Mucosa of stomach (tissue), 1 donor: ENCODE results near the gene RNF141.

ENCODE experiments used
- H3K27me3 ChIP-seq: one replicate; pipeline ENCODE4 v1.7.0; 2013; ENCODE audit warnings: mild to moderate bottlenecking, low read length; ENCODE audit not compliant: control insufficient read depth, insufficient read depth
- H3K36me3 ChIP-seq: one replicate; pipeline ENCODE4 v1.7.0; 2013; ENCODE audit warnings: low read length; ENCODE audit not compliant: control insufficient read depth, insufficient read depth
- H3K4me1 ChIP-seq: one replicate; pipeline ENCODE4 v1.7.0; 2013; ENCODE audit warnings: mild to moderate bottlenecking, low read length; ENCODE audit not compliant: control insufficient read depth, insufficient read depth
- H3K4me3 ChIP-seq: one replicate; pipeline ENCODE4 v1.7.0; 2013; ENCODE audit warnings: low read length
- H3K9ac ChIP-seq: one replicate; pipeline ENCODE4 v1.7.0; 2013; ENCODE audit warnings: mild to moderate bottlenecking, low read length, moderate library complexity
- H3K9me3 ChIP-seq: one replicate; pipeline ENCODE4 v1.7.0; 2013; ENCODE audit warnings: mild to moderate bottlenecking, low read length, moderate library complexity; ENCODE audit not compliant: control insufficient read depth
- donor health status: Pancreatic carcinoma.

RNF141 gene

GRCh38 chr11:10551845-10552352, 10.9 kb upstream of the RNF141 start:
- H3K4me3 ChIP-seq = no peak overlapping the region
- H3K36me3 ChIP-seq = no peaks in the 10 kb centered on the region
- H3K27me3 ChIP-seq = no peaks in the 10 kb centered on the region
- H3K4me1 ChIP-seq = no peaks in the 10 kb centered on the region
- peaks cover 3% of the 10 kb centered on the region for H3K9me3 ChIP-seq
- H3K9ac ChIP-seq = no peak overlapping the region

GRCh38 chr11:10551290-10551592, 10.3 kb upstream of the RNF141 start:
- H3K27me3 ChIP-seq = no peaks in the 10 kb centered on the region
- no peak overlapping the region for H3K9ac ChIP-seq
- no peaks in the 10 kb centered on the region for H3K4me1 ChIP-seq
- H3K9me3 ChIP-seq = peaks cover 3% of the 10 kb centered on the region
- no peak overlapping the region for H3K4me3 ChIP-seq
- H3K36me3 ChIP-seq = no peaks in the 10 kb centered on the region

- no peak overlapping the region for H3K4me3 ChIP-seq
- H3K27me3 ChIP-seq = no peaks in the 10 kb centered on the region
- peaks cover 3% of the 10 kb centered on the region for H3K9me3 ChIP-seq
- no peaks in the 10 kb centered on the region for H3K4me1 ChIP-seq
- no peaks in the 10 kb centered on the region for H3K36me3 ChIP-seq
- H3K9ac ChIP-seq = no peak overlapping the region
These were observed 9.7 kb upstream of the RNF141 start for GRCh38 chr11:10550503-10551289.

- Histone ChIP-seq H3K9ac (no peak overlapping the region), H3K9me3 (no peaks in the 10 kb centered on the region), H3K27me3 (no peaks in the 10 kb centered on the region), H3K36me3 (no peaks in the 10 kb centered on the region), H3K4me3 (no peak overlapping the region), H3K4me1 (peaks cover 5% of the 10 kb centered on the region)
These were observed 3.8 kb upstream of the RNF141 start for GRCh38 chr11:10544491-10545465.

GRCh38 chr11:10543782-10544181, 2.8 kb upstream of the RNF141 start:
- no peaks in the 10 kb centered on the region for H3K9me3 ChIP-seq

GRCh38 chr11:10542776-10543175, 1.8 kb upstream of the RNF141 start:
- Histone ChIP-seq H3K4me3 (no peak overlapping the region), H3K9ac (no peak overlapping the region), H3K9me3 (no peaks in the 10 kb centered on the region), H3K27me3 (no peaks in the 10 kb centered on the region), H3K4me1 (peaks cover 7% of the 10 kb centered on the region), H3K36me3 (no peaks in the 10 kb centered on the region)

More at GRCh38 chr11:10543782-10544181, 2.8 kb upstream of the RNF141 start:
- no peak overlapping the region for H3K4me3 ChIP-seq
- H3K9ac ChIP-seq = no peak overlapping the region
- H3K4me1 ChIP-seq = peaks cover 7% of the 10 kb centered on the region
- H3K27me3 ChIP-seq = no peaks in the 10 kb centered on the region
- H3K36me3 ChIP-seq = no peaks in the 10 kb centered on the region

- H3K9ac ChIP-seq = peak overlapping the region; percentile 79
These were observed 559 bp upstream of the RNF141 start for GRCh38 chr11:10541561-10541930.

GRCh38 chr11:10540546-10540914, 457 bp downstream of the RNF141 start:
- H3K4me1 ChIP-seq = peaks cover 7% of the 10 kb centered on the region
- H3K36me3 ChIP-seq = no peaks in the 10 kb centered on the region
- H3K4me3 ChIP-seq = peak overlapping the region; percentile 64
- no peaks in the 10 kb centered on the region for H3K27me3 ChIP-seq
- no peaks in the 10 kb centered on the region for H3K9me3 ChIP-seq
- H3K9ac ChIP-seq = peak overlapping the region; percentile 79

More at GRCh38 chr11:10541561-10541930, 559 bp upstream of the RNF141 start:
- H3K27me3 ChIP-seq = no peaks in the 10 kb centered on the region
- no peaks in the 10 kb centered on the region for H3K36me3 ChIP-seq
- H3K4me3 ChIP-seq = peak overlapping the region; percentile 64
- H3K9me3 ChIP-seq = no peaks in the 10 kb centered on the region
- H3K4me1 ChIP-seq = peaks cover 7% of the 10 kb centered on the region

GRCh38 chr11:10539339-10539738, 1.6 kb downstream of the RNF141 start:
- Histone ChIP-seq H3K4me1 (peaks cover 7% of the 10 kb centered on the region), H3K27me3 (no peaks in the 10 kb centered on the region), H3K9ac (no peak overlapping the region), H3K36me3 (no peaks in the 10 kb centered on the region), H3K9me3 (no peaks in the 10 kb centered on the region), H3K4me3 (no peak overlapping the region)

GRCh38 chr11:10538924-10539323, 2.1 kb downstream of the RNF141 start:
- H3K4me1 ChIP-seq = peaks cover 7% of the 10 kb centered on the region
- no peak overlapping the region for H3K9ac ChIP-seq
- no peaks in the 10 kb centered on the region for H3K36me3 ChIP-seq
- H3K9me3 ChIP-seq = no peaks in the 10 kb centered on the region
- H3K4me3 ChIP-seq = no peak overlapping the region
- no peaks in the 10 kb centered on the region for H3K27me3 ChIP-seq

GRCh38 chr11:10537600-10537999, 3.4 kb downstream of the RNF141 start:
- H3K36me3 ChIP-seq = no peaks in the 10 kb centered on the region
- H3K4me1 ChIP-seq = peaks cover 7% of the 10 kb centered on the region
- no peaks in the 10 kb centered on the region for H3K27me3 ChIP-seq
- H3K4me3 ChIP-seq = no peak overlapping the region
- H3K9me3 ChIP-seq = no peaks in the 10 kb centered on the region
- no peak overlapping the region for H3K9ac ChIP-seq

- no peaks in the 10 kb centered on the region for H3K9me3 ChIP-seq
- H3K27me3 ChIP-seq = no peaks in the 10 kb centered on the region
- no peak overlapping the region for H3K4me3 ChIP-seq
- H3K9ac ChIP-seq = no peak overlapping the region
- peaks cover 3% of the 10 kb centered on the region for H3K4me1 ChIP-seq
- H3K36me3 ChIP-seq = no peaks in the 10 kb centered on the region
These were observed 6.7 kb downstream of the RNF141 start for GRCh38 chr11:10534316-10534715.
